GM12891 (cell line): ENCODE results near the gene SLC25A22.

Source experiments
- POLR2A ChIP-seq: IDR thresholded peaks from 2 replicates; pipeline ENCODE4 v1.6.1; 2011; ENCODE audit warnings: low read depth, low read length, control low read depth
- SPI1 ChIP-seq: IDR thresholded peaks from 2 replicates; pipeline ENCODE4 v1.6.1; 2011; ENCODE audit warnings: low read depth, low read length, control low read depth

DNA sequence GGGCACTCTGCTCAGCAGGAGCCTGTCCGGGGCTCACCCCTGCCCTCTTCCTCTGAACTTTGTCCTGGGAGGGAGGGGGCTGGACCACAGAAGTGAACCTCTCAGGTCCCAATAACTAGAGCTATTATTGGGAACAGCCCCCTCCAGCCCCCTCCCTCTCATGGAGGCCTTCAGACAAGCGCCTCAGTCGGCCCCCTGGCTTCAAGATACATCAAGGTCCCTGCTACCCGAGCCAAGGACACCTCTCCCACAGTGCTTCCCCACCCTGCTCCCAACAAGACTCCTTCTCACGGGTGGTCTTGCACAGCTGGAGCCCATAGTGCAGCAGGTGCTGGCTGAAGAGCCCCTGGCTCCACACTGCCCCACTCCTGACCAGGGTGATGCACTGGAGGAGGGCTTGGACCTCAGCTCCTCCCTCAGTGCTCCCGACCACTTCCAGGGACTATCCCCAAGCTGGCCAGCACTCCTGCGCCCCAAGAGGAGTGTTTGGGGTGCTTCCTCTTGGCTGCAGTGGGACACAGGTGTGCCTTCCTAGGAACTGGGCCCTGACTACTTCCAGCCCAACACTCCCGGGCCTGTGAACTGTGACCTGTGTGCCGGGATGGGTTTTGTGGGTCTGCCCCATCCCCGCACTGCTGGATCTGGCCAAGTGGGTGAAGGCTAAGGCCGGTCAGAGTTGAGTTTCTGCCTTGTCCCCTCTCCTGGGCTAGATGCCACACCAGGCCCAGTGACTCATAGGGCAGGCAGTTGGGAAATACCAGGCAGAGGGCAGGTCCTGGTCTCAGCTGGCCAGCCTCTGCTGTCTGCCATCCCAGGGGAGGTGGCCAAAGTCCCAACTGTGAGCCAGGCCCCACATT lies 22.8 kb upstream of the SLC25A22 start:
- no peak for TF ChIP-seq SPI1
- no peak for TF ChIP-seq POLR2A
